Measurements from ENCODE around the gene POLR1H. TPM values are rescaled to one million over a fixed set of nuclear protein-coding genes. Genes with fewer than 3 reads are reported as not detected.

The POLR1H gene
- polyA plus RNA-seq, 1 donor from 2014 or later, result 51.4 TPM

DNA sequence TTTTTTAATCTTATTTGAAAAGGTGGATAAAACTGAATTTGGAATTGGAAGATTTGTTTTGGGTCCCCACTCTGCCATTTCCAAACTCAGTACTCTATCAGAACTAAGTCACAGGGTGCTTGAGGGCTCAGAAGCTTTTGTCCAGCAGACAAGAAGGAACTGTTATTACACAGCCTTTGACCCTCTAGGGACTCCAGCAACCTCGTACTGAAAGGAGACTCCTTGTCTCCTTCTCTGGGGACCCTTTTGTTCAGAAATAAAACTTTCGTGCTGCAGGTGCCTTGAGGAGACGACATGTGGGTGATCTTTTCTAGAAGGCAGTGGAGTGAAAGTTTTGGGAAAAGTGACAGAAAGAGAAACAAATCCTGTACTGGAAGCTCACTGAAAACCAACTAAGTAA is 7.4 kb upstream of the POLR1H start:
- Histone ChIP-seq H3K27ac (ENCODE audit: low read length) (no peak overlapping the region), H3K79me2 (replicated peaks; ENCODE audit: insufficient read depth, low read length) (no peaks in the 10 kb centered on the region), H4K20me1 (ENCODE audit: insufficient read depth) (no peaks in the 10 kb centered on the region), H3F3A (ENCODE audit: insufficient read depth, low read length, poor library complexity, severe bottlenecking) (no peaks in the 10 kb centered on the region), H3K9me3 (ENCODE audit: low read length) (no peaks in the 10 kb centered on the region), H3K27me3 (ENCODE audit: insufficient read depth, low read depth, low read length) (no peaks in the 10 kb centered on the region), H3K9ac (ENCODE audit: low read length) (no peak overlapping the region), H3K4me3 (ENCODE audit: low read length) (no peak overlapping the region), H3K36me3 (ENCODE audit: insufficient read depth, low read length) (no peaks in the 10 kb centered on the region), H3K4me2 (ENCODE audit: low read length) (no peak overlapping the region), H3K9me2 (ENCODE audit: insufficient read depth, low read length) (no peaks in the 10 kb centered on the region), H2AFZ (ENCODE audit: low read depth, low read length) (no peak overlapping the region)
- no peak for TF ChIP-seq MXI1 (conservative IDR thresholded peaks at IDR 0.05; ENCODE audit: poor library complexity, severe bottlenecking)
- no peak for TF ChIP-seq RAD21 (conservative IDR thresholded peaks at IDR 0.05)
- TF ChIP-seq, protein P1, sequence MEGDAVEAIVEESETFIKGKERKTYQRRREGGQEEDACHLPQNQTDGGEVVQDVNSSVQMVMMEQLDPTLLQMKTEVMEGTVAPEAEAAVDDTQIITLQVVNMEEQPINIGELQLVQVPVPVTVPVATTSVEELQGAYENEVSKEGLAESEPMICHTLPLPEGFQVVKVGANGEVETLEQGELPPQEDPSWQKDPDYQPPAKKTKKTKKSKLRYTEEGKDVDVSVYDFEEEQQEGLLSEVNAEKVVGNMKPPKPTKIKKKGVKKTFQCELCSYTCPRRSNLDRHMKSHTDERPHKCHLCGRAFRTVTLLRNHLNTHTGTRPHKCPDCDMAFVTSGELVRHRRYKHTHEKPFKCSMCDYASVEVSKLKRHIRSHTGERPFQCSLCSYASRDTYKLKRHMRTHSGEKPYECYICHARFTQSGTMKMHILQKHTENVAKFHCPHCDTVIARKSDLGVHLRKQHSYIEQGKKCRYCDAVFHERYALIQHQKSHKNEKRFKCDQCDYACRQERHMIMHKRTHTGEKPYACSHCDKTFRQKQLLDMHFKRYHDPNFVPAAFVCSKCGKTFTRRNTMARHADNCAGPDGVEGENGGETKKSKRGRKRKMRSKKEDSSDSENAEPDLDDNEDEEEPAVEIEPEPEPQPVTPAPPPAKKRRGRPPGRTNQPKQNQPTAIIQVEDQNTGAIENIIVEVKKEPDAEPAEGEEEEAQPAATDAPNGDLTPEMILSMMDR (IDR thresholded peaks at IDR 0.05; ENCODE audit: poor library complexity, severe bottlenecking), result no peak
- TF ChIP-seq TAF1 (IDR thresholded peaks at IDR 0.05; ENCODE audit: low read depth), result no peak
- TF ChIP-seq EP300 (conservative IDR thresholded peaks at IDR 0.05; ENCODE audit: poor library complexity, severe bottlenecking), result no peak
- TF ChIP-seq POLR2AphosphoS5 (IDR thresholded peaks at IDR 0.05), result no peak

DNA sequence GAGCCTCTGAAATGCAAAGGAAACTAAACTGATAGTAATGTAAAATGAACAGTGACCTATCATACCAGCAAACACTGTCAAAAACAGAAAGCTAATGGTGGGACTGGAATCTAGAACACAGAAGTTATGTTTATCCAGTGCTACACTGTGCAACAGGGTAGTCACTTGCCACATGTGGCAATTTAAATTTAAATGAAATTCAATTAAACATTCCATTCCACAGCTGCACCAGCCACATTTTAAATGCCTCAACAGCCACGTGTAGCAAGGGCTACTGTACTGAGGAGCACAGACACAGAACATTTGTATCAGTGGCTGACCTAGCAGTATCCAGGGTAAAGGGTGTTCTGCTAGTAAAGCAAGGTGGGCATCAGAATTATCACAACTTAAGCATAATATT is 5.6 kb upstream of the POLR1H start:
- peaks cover under 1% of the 10 kb centered on the region for H3F3A ChIP-seq (ENCODE audit: insufficient read depth, low read length, poor library complexity, severe bottlenecking)
- H3K36me3 ChIP-seq (ENCODE audit: insufficient read depth, low read length), result no peaks in the 10 kb centered on the region
- no peak overlapping the region for H3K9ac ChIP-seq (ENCODE audit: low read length)
- H3K9me2 ChIP-seq (ENCODE audit: insufficient read depth, low read length), result no peaks in the 10 kb centered on the region
- H3K4me3 ChIP-seq (ENCODE audit: low read length), result no peak overlapping the region
- no peaks in the 10 kb centered on the region for H4K20me1 ChIP-seq (ENCODE audit: insufficient read depth)
- no peak overlapping the region for H2AFZ ChIP-seq (ENCODE audit: low read depth, low read length)
- H3K27ac ChIP-seq (ENCODE audit: low read length), result no peak overlapping the region
- no peaks in the 10 kb centered on the region for H3K79me2 ChIP-seq (replicated peaks; ENCODE audit: insufficient read depth, low read length)
- no peak for TF ChIP-seq EZH2 (IDR thresholded peaks at IDR 0.05; ENCODE audit: borderline replicate concordance, insufficient read depth, low read length, poor library complexity, severe bottlenecking)
- TF ChIP-seq, protein P1 (IDR thresholded peaks at IDR 0.05; ENCODE audit: poor library complexity, severe bottlenecking), result no peak
- TF ChIP-seq REST (IDR thresholded peaks at IDR 0.05; ENCODE audit: borderline replicate concordance), result no peak
- TF ChIP-seq SMC3 (conservative IDR thresholded peaks at IDR 0.05; ENCODE audit: poor library complexity), result no peak
- no peaks in the 10 kb centered on the region for H3K27me3 ChIP-seq (ENCODE audit: insufficient read depth, low read depth, low read length)
- H3K9me3 ChIP-seq (ENCODE audit: low read length), result no peaks in the 10 kb centered on the region
- no peak overlapping the region for H3K4me2 ChIP-seq (ENCODE audit: low read length)
